Measurements from ENCODE around the gene RABGAP1L.
"Not testable (repeated sequence)": the region's sequence is repeated elsewhere in the genome, so short reads cannot be mapped to it uniquely, and the experiment has no call there.

Gene RABGAP1L

DNA sequence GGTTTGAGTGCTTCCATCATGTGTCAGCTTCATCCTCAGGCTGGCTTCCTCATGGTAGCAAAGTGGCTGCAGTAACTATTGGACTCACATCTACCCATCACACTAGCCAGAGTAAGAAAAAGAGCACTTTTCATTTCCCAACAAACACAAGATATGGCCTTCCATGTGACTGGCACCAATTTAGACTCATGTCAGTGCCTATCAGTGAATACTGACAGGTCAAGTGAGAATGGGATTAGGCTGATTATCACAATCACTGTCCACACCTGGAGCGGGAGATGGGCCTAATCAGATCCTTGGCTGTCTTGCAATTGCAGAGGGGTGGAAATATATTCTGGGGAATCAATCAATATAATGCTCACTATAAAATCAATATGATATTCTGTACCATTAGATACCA lies 2.9 kb upstream of the RABGAP1L start:
- DNase-seq: no peak

GRCh38 chr1:174157157-174157806 lies 2.0 kb upstream of the RABGAP1L start:
- DNase-seq: no peak

DNA sequence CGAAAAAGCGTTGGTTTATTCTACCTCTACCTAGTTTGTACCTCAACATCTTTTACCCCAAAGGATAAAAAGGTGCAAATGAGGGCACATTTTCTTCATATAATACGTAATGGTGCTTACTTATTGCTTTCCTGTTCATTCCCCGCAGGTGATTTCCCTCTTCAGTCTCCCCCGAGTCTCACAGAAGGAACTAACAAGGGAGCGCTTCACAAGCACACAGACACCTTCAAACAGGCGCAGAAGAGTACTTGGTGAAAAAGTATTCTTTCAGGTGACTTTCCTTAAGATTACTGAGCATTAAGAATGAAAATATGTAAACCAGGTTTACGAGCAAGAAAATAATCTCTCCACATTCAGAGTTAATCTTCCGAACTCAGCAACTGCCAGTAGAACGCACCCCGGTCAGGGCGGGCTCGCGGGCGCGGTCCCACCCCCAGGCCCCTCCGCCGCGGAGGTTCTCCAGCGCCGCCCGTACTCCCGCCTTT lies 511 bp upstream of the RABGAP1L start:
- no peak for DNase-seq

DNA sequence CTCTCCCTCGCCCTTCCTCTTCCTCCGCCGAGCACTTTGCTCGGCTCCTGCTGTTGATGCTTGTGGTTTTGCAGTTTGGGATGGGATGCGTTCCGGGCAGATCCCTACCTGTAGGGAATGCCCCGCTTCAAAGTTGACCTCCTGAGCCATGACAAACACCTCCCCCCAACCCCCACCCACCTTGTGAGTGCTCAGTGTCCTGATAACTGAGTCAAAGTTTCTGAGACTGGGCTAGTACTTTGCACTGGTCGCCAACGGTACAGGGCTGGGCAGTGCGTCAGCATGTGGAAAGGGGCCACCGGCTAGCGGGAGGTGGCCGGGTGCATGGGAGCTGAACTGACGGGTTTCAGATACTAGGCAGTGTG lies 771 bp downstream of the RABGAP1L start:
- no peak for DNase-seq

DNA sequence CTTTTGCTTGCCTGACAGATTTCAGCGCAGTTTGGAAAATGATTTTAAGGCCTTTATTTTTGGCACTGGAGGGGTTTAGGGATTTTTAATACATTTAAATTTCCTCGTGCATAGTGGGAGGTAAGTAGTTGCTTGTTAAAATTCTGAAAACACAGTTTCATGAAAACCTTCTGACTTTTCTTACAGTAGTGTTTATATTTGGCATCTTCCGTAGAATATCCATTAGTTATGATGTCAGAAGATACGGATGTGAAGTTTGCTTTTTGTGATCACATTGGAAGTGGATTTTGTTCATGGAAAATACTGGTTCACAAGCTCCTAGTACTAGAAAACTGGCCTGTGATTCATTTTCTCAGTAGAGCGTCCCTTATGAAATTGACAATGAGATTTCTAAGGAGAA lies 1.3 kb downstream of the RABGAP1L start:
- DNase-seq: no peak

DNA sequence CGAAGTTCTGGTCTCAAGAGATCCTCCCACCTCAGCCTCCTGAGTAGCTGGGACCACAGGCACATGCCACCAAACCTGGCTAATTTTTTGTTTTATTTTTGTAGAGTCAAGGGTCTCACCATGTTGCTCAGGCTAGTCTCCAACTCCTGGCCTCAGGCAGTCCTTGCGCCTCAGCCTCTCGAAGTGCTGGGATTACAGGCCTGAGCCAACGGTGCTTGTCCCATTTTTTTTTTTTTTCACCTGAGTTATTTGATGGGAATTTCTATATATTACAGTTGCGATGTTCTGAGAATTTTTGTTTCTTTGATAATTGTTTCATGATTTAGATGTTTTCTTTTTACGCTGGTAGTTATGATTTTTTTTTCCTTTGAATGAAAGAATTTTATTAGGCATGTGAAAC lies 2.5 kb downstream of the RABGAP1L start:
- DNase-seq: no peak

DNA sequence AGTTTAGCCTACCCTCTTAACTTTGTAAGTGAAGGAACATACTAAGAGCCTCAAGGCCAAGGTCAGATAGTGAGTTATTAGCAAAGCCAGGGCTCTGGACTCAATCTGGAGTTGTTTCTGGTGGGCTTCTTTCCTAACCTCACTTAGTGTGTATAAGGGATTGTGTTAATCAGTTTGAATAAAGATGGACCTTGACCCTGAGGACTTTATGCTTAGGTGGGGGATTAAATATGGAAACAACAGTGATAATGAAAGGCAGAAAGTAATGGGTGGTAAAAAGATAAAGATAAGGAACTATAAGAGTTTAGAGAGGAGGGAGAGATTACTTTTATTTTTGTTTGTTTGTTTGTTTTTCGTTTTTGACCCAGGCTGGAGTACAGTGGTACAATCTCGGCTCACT lies 5.5 kb downstream of the RABGAP1L start:
- no peak for DNase-seq

DNA sequence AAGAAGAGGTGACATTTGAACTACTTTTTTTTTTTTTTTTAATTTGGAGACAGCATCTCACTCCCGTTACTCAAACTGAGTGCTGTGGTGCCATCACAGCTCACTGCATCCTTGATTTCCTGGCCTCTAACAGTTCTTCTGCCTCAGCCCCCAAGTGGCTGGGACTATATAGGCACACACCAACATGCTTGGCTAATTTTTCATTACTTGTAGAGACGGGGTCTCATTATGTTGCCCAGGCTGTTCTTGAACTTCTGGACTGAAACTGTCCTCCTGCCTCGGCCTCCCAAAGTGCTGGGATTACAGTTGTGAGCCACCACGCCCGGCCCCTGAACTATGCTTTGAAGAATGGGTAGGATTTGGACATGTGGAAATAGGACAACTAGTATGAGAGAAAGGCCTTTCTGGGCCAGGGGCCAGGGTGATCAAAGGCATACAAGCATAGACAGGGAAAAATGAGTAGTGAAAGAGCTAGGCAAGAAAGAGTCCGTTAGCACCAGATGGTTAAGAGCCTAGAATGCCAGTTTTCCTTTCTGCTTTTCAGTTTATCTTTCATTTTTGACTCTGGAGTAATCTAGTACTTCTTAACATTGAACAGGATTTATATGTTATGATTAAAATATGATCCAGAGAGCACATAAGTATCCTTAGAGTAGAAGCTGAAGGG lies 6.3 kb downstream of the RABGAP1L start:
- no peak for DNase-seq

- no peak for DNase-seq
Measured at GRCh38 chr1:174166530-174167264, 7.4 kb downstream of the RABGAP1L start.

DNA sequence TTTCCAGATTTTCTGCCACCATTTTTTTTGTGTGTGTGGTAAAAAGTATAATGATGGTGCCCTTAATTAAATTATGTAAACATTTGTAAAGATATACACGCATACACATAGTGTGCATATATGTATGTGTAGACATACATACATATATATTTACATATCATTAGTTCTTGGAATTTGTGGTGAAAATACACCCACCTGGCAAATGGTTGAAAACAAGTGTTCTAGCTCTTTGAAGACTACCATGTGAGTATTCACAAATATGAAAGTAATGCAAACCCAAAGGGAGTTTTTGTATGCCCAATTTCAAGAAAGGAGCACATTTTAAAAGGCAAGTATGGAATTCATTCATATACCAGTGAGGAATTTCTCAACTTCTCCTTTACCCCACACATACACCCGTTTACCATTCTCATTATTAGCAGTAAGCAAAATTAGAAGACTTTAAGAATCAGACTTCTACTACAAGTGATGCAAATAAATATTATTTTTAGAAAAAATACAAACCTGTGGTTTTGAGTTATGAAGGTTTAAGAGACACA lies 8.0 kb downstream of the RABGAP1L start:
- DNase-seq: no peak

- no peak for DNase-seq
Measured at GRCh38 chr1:174169342-174169741, 10.0 kb downstream of the RABGAP1L start.

DNA sequence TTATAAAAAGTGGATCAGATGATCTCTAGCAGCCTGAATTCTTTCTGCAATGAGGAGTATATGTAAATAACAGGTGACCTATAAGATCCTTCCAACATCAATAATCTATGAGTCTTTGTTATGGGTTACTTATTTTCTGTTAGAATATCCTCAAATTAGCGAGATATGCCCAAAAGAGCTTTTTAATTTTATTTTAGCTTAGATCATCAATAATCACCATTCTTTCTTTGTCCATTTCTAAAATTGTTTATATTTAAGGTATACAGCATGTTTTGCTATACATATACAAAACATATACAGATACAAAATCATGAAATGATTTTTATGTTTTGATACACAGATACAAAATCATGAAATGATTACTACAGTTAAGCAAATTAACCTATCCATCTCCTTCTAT lies 11.8 kb downstream of the RABGAP1L start:
- DNase-seq: no peak

DNA sequence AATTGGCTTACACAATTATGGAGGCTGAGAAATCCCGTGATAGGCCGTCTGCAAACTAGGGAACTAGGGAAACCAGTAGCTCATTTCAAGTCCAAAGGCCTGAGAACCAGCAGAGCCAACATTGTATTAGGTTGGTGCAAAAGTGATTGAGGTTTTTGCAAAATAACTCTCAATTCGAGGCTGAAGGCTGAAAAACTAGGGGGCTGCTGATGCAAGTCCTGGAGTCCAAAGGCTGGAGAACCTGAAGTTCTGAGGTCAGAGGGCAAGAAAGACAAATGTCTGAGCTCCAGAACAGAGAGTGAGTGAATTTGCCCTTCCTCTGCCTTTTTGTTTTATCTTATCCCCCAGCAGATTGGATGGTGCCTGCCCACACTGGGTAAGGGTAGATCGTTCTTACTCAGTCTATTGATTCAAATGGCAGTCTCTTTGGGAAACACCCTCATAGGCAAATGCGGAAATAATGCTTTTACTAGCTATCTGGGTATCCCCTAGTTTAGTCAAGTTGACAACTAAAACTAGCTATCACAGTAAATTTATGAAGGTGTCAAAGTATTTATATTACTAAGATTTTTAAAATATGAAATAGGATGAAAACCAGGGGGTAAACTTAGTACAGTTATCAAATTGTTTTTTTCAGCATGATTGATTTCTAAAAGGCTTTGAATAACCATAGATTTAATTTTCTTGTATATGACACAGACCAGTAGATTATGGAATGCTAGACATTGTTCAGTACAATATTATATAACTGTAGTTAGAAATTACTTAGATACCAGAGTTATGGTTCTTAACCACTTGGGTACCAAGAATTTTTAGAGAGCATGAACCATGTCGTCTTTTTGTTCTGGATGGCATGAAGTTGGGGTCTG lies 15.4 kb downstream of the RABGAP1L start:
- DNase-seq: no peak

DNA sequence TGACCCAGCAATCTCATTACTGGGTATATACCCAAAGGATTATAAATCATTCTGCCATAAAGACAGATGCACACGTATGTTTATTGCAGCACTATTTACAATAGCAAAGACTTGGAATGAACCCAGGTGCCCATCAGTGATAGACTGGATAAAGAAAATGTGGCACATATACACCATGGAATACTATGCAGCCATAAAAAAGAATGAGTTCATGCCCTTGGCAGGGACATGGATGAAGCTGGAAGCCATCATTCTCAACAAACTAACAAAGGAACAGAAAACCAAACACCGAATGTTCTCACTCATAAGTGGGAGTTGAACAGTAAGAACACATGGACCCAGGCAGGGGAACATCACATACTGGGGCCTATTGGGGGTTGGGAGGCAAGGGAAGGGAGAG lies 19.1 kb downstream of the RABGAP1L start:
- not testable (repeated sequence) for DNase-seq

- no peak for DNase-seq
Measured at GRCh38 chr1:174189428-174190062, 30.2 kb downstream of the RABGAP1L start.

DNA sequence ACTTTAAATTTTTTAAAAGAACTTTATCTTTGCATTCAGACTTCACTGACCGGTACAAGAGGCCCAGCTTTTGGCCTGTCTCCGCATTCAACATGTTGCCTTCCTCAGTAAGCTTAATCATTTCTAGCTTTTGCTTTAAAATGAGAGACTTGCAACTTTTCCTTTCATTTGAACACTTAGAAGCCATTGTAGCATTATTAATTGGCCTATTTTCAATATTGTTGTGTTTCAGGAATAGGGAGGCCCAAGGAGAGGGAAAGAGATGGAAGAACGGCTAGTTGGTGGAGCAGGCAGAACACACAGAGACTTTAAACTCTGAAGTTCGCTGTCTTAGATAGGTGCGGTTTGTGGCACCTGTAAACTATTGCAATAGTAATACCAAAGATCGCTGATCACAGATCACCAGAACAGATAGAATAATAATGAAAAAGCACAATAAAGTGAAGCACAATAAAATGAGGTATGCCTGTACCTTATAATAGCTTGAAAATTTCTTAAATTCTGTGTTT lies 31.4 kb downstream of the RABGAP1L start:
- DNase-seq: no peak

DNA sequence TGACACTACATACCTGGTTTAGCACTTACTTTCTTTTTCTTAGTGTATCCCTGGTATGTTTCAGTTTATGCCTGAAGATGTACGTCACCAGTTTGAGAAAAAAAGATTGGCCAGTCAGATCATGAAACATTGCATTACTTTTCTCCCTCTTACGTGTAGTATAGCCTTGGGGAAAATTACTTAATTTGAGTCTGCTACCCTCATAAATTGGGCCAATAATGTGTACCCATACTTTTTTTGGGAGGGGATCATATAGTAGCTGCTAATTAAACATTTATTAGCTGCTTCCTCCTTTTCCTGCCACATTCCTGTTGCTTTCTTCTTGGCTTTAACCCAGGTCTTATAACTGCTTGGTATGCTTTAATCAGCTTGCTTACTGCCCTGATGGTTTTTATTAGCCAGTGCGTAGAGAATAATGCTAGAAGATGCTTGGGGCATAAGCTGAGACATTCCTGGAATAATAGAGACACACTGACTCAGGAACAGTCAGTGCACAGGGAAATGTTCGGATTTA lies 32.1 kb downstream of the RABGAP1L start:
- no peak for DNase-seq

DNA sequence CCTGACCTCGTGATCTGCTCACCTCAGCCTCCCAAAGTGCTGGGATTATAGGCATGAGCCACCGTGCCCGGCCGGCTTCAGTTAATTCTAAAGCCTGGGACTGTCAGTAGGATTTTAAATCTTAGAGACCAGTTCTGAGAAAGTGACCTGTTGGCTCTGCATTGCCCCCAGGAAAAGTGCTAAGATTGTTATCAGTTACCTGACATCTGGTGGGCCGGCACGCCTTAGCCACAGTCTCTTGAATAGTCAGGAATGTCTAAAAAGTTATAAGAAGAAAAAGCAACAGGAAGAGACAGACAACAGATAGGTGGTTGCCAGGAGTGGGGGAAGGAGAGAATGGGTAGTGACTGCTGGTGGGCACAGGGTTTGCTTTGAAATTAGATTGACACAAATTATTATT lies 35.1 kb downstream of the RABGAP1L start:
- DNase-seq: no peak

GRCh38 chr1:174197088-174197487 lies 37.8 kb downstream of the RABGAP1L start:
- no peak for DNase-seq

DNA sequence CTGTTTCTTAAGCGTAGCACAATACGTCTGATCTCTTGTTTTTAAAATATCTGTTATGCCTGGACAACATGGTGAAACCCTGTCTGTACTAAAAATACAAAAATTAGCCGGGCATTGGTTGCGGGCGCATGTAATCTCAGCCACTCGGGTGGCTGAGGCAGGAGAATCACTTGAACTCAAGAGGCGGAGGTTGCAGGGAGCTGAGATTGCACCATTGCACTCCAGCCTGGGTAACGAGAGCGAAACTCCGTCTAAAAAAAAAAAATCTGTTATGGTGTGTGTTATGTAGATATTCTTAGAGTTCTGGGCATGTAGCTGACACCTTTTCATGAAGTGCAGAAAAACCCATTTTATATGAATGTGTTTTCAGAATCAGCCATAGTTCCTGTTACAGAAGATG lies 38.2 kb downstream of the RABGAP1L start:
- no peak for DNase-seq

DNA sequence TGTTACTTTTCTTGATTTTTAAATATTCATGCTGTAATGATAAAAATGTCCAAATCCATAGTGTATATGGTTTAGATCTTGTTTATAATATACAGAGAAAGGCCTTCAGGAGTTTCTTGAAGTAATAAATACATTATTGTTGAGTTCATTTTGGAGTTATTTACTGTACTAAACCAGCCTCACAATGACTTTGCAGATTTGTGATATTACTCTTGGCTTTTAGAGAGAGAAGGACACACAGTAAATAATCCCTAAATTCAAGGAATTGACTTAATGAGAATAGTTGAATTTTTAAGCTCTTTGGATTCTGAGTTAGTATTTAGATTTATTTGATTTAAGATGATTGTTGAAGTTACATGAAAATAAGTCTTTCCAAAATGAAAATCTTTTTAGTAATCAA lies 38.9 kb downstream of the RABGAP1L start:
- DNase-seq: no peak

DNA sequence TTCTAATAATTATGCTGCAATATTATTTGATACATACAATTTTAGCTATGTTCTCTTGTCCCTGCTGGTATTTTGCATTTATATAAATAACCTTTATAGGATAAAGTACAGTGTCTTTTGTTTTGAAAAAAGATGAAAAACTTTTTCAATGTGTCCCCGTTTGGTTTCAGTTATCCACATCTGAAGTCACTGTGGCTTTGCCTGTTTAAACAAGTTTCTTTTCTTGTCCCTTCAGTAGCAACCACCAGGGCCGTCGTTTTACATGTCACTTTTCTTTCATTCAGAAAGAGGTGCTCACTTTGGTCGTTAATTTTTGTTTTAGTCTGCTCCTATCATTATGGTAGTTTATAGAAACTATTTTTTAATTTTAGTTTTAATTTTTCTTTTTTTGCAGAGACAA lies 41.4 kb downstream of the RABGAP1L start:
- DNase-seq: no peak
